Hepatocyte (in vitro differentiated cells): Measurements from ENCODE around the gene ARHGAP40. TPM values are rescaled to one million over a fixed set of nuclear protein-coding genes. Genes with fewer than 3 reads are reported as not detected.

Source experiments
- DNase-seq: peaks from one replicate; pipeline ENCODE4 v3.0.0-alpha.2; 2016; ENCODE audit warnings: low spot score
- H2AFZ ChIP-seq: fragments of 200-600 bp; sonication (generic); 2 replicates; pipeline ENCODE4 v1.6.0; 2016; ENCODE audit warnings: antibody characterized with exemption, mild to moderate bottlenecking
- H3K27ac ChIP-seq: fragments of 200-600 bp; sonication (generic); 2 replicates; pipeline ENCODE4 v1.5.1; 2016; ENCODE audit warnings: mild to moderate bottlenecking
- H3K27me3 ChIP-seq: fragments of 200-600 bp; sonication (generic); 2 replicates; pipeline ENCODE4 v1.6.1; 2016
- H3K36me3 ChIP-seq: fragments of 200-600 bp; sonication (generic); replicated peaks from 2 replicates; pipeline ENCODE4 v1.5.1; 2016; ENCODE audit warnings: low read depth; ENCODE audit not compliant: insufficient read depth
- H3K4me1 ChIP-seq: fragments of 200-600 bp; sonication (generic); 2 replicates; pipeline ENCODE4 v1.5.1; 2016; ENCODE audit warnings: mild to moderate bottlenecking, moderate library complexity; ENCODE audit not compliant: insufficient read depth
- H3K4me2 ChIP-seq: fragments of 200-600 bp; sonication (generic); 2 replicates; pipeline ENCODE4 v1.6.0; 2016
- H3K4me3 ChIP-seq: fragments of 200-600 bp; sonication (generic); 2 replicates; pipeline ENCODE4 v1.5.1; 2016; ENCODE audit warnings: mild to moderate bottlenecking
- H3K79me2 ChIP-seq: fragments of 200-600 bp; sonication (generic); 2 replicates; pipeline ENCODE4 v1.6.0; 2017; ENCODE audit warnings: mild to moderate bottlenecking
- H3K9me2 ChIP-seq: fragments of 200-600 bp; sonication (generic); replicated peaks from 2 replicates; pipeline ENCODE4 v1.6.0; 2017; ENCODE audit warnings: mild to moderate bottlenecking; ENCODE audit not compliant: insufficient read depth
- H3K9me3 ChIP-seq: fragments of 200-600 bp; sonication (generic); 2 replicates; pipeline ENCODE4 v1.5.1; 2016; ENCODE audit warnings: low read depth, mild to moderate bottlenecking
- H4K20me1 ChIP-seq: fragments of 200-600 bp; sonication (generic); 2 replicates; pipeline ENCODE4 v1.6.0; 2016; ENCODE audit warnings: mild to moderate bottlenecking; ENCODE audit not compliant: insufficient read depth, poor library complexity, severe bottlenecking
- EZH2 ChIP-seq: fragments of 200-600 bp; sonication (generic); IDR thresholded peaks from 2 replicates; pipeline ENCODE4 v1.6.1; 2016; ENCODE audit warnings: antibody characterized with exemption, mild to moderate bottlenecking, borderline replicate concordance
- EZH2phosphoT487 ChIP-seq: fragments of 200-600 bp; sonication (generic); IDR thresholded peaks from one replicate; pipeline ENCODE4 v1.6.1; 2018; ENCODE audit warnings: antibody characterized with exemption, mild to moderate bottlenecking, low read depth, moderate library complexity; ENCODE audit not compliant: unreplicated experiment, severe bottlenecking
- WGBS: methylation state at CpG from one replicate; pipeline ENCODE4 v1.1.6; 2016; ENCODE audit warnings: low lambda C conversion rate; ENCODE audit errors: missing lambda C conversion rate; 5-methylcytosine and 5-hydroxymethylcytosine counted together
- polyA plus RNA-seq: library from polyadenylated mRNA; unstranded; fragments of >200 nt; fragmentation: Nextera tagmentation; extraction: Ambion mirVana; gene quantifications from 2 replicates; pipeline ENCODE4 v1.2.1, GENCODE V29; 2016
- total RNA-seq: library from RNA; depleted of rRNA; stranded (reverse); fragments of >200 nt; gene quantifications from 2 replicates; pipeline ENCODE4 v1.2.3, GENCODE V29; 2014
- TF ChIP-seq, protein P1 (sequence below): fragments of 200-600 bp; sonication (generic); IDR thresholded peaks from 2 replicates; pipeline ENCODE4 v1.5.1; 2016; ENCODE audit warnings: antibody characterized with exemption, mild to moderate bottlenecking; ENCODE audit not compliant: poor library complexity

The ARHGAP40 gene
- total and polyA plus RNA-seq, 2 experiments from 2014 or later = 1.1 to 1.2 TPM

DNA sequence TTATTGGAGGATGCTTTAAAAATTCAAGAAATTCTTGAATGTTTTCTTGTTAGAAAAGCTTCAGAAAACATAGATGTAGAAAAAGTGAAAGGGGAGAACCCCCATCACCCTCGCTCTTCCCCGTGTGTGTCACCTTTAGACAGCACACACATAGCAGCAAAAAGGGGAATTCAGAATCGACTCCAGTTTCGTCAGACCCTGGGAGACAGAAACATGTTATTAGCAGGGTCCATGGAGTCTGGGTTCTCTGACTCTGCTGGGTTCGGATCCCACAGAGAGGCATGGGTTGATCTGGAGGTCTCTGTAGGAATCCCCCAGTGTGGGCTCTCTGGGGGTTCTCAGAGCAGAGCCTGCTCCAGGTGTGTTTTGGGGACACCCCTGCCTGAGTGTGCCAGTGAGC is 43.7 kb downstream of the ARHGAP40 start:
- no peaks in the 10 kb centered on the region for H3K79me2 ChIP-seq
- no peaks in the 10 kb centered on the region for H3K9me2 ChIP-seq
- no peaks in the 10 kb centered on the region for H4K20me1 ChIP-seq
- no peak overlapping the region for H3K4me3 ChIP-seq
- no peaks in the 10 kb centered on the region for H3K9me3 ChIP-seq
- H3K4me2 ChIP-seq = no peak overlapping the region
- TF ChIP-seq EZH2phosphoT487 (no peak), EZH2 (no peak)
- TF ChIP-seq, protein P1, sequence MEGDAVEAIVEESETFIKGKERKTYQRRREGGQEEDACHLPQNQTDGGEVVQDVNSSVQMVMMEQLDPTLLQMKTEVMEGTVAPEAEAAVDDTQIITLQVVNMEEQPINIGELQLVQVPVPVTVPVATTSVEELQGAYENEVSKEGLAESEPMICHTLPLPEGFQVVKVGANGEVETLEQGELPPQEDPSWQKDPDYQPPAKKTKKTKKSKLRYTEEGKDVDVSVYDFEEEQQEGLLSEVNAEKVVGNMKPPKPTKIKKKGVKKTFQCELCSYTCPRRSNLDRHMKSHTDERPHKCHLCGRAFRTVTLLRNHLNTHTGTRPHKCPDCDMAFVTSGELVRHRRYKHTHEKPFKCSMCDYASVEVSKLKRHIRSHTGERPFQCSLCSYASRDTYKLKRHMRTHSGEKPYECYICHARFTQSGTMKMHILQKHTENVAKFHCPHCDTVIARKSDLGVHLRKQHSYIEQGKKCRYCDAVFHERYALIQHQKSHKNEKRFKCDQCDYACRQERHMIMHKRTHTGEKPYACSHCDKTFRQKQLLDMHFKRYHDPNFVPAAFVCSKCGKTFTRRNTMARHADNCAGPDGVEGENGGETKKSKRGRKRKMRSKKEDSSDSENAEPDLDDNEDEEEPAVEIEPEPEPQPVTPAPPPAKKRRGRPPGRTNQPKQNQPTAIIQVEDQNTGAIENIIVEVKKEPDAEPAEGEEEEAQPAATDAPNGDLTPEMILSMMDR = no peak
- H2AFZ ChIP-seq = no peak overlapping the region
- H3K27me3 ChIP-seq = peaks cover 42% of the 10 kb centered on the region
- WGBS = 75% methylated on average over 5 of the region's 5 CpGs
- no peak overlapping the region for H3K27ac ChIP-seq
- no peaks in the 10 kb centered on the region for H3K36me3 ChIP-seq
- no peaks in the 10 kb centered on the region for H3K4me1 ChIP-seq
- no peak for DNase-seq

DNA sequence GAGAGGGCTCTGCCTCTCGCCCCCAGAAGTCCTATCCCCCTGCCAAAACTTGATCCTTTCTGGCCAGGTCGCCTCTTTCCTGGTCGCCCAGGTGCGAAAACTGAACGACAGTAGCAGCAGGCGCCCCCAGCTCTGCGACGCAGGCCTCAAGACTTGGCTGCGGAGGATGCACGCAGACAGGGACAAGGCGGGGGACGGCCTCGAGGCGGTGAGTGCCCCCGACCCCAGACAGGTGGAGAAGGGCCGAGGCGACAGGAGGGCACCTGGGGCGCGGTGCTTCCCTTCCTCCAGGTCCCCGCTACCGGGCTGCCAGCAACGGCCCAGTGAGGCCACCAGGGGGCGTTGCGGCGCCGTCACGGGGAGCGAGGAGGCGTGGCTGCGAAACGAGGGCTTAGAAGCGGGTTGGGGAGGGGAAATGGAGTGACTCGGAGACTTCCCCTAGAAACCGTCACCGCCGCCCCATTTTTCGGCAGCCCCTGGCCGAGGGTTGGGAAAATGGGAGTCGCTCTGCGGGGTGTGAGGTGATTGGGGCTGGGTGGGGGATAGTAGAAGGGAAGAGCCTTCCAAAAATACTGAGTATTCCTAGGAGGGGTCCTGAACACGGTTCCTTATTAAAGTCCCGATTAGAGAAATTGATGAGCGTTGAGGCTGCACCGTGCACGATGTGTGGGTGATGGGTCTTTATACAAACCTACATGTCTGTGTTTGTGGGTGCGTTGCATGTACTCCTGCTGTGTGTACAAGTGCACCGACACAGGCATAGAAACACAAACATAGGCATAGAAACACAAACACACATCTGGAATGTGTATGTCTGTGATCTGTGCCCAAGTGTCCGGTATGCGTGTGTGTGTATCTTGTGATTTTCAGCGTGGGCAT is 44.6 kb downstream of the ARHGAP40 start:
- no peaks in the 10 kb centered on the region for H3K9me2 ChIP-seq
- no peak for TF ChIP-seq EZH2
- TF ChIP-seq, protein P1 = peak; percentile 97
- no peak for TF ChIP-seq EZH2phosphoT487
- peak overlapping the region; percentile 94 for H3K4me2 ChIP-seq
- H3K79me2 ChIP-seq = no peaks in the 10 kb centered on the region
- H3K9me3 ChIP-seq = no peaks in the 10 kb centered on the region
- H3K36me3 ChIP-seq = no peaks in the 10 kb centered on the region
- no peaks in the 10 kb centered on the region for H4K20me1 ChIP-seq
- WGBS = 13% methylated on average over 50 of the region's 50 CpGs
- peak overlapping the region; percentile 39 for H3K4me3 ChIP-seq
- H3K4me1 ChIP-seq = no peaks in the 10 kb centered on the region
- H3K27me3 ChIP-seq = peaks cover 45% of the 10 kb centered on the region
- no peak overlapping the region for H3K27ac ChIP-seq
- DNase-seq = peak; percentile 84
- peak overlapping the region; percentile 73 for H2AFZ ChIP-seq

DNA sequence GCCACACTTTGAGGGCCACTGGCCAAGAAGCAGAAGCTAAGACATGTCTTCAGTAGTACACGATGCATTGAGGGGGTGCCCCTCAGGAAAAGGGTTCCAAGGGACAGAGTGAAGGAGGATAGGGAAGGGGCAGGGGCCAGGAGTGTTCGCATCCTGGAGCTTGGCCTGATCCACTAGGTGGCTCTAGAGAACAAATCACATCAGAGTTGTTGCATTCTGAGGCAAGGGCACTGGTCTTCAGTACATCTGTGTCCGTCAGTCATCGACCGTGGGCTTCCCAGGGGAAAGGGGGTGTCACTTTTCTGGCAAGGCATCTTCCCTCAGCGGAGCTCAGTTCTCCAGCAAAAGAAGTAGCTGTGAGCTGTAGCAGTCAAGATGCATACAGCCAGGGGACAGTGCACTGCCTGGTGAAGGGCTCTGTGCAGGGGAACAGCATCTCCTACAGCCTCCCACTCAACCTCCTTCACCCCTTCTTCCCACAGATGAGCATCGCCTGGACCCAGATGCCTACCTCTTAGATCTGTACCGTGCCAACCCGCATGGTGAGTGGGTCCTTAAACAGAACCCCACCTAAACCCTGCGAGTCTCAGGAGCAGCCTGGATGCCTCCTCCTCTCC is 47.8 kb downstream of the ARHGAP40 start:
- Histone ChIP-seq H3K27me3 (peaks cover 54% of the 10 kb centered on the region), H3K4me2 (no peak overlapping the region), H3K4me1 (no peaks in the 10 kb centered on the region), H2AFZ (no peak overlapping the region), H3K9me3 (no peaks in the 10 kb centered on the region), H3K36me3 (no peaks in the 10 kb centered on the region), H4K20me1 (no peaks in the 10 kb centered on the region), H3K4me3 (no peak overlapping the region), H3K27ac (no peak overlapping the region), H3K79me2 (no peaks in the 10 kb centered on the region), H3K9me2 (no peaks in the 10 kb centered on the region)
- TF ChIP-seq, protein P1 = peak; percentile 57
- TF ChIP-seq EZH2phosphoT487 (no peak), EZH2 (no peak)
- peak; percentile 57 for DNase-seq
- 25% methylated on average over 10 of the region's 10 CpGs for WGBS
